SHP77 treated with DMSO at 0.1 percent for 48 hours (cell line): ENCODE measurements around the gene BEGAIN.
"Not testable (repeated sequence)": the region's sequence is repeated elsewhere in the genome, so short reads cannot be mapped to it uniquely, and the experiment has no call there.

Source experiments
- DNase-seq: peaks from one replicate; lab custom pipeline; 2025; lab: John Stamatoyannopoulos, UW

The BEGAIN gene

GRCh38 chr14:100506053-100506452 lies 81.2 kb downstream of the BEGAIN start:
- not testable (repeated sequence) for DNase-seq

- DNase-seq = no peak
Measured at GRCh38 chr14:100504372-100505078, 82.7 kb downstream of the BEGAIN start.

GRCh38 chr14:100503251-100503650 lies 84.0 kb downstream of the BEGAIN start:
- DNase-seq = no peak

- no peak for DNase-seq
Measured at GRCh38 chr14:100502622-100503220, 84.5 kb downstream of the BEGAIN start.

GRCh38 chr14:100500128-100500527 lies 87.1 kb downstream of the BEGAIN start:
- DNase-seq = no peak

GRCh38 chr14:100498068-100498467 lies 89.1 kb downstream of the BEGAIN start:
- no peak for DNase-seq

- no peak for DNase-seq
Measured at GRCh38 chr14:100495917-100496316, 91.3 kb downstream of the BEGAIN start.

GRCh38 chr14:100494645-100495044 lies 92.6 kb downstream of the BEGAIN start:
- no peak for DNase-seq

- DNase-seq = no peak
Measured at GRCh38 chr14:100490252-100490651, 97.0 kb downstream of the BEGAIN start.

GRCh38 chr14:100488057-100488456 lies 99.2 kb downstream of the BEGAIN start:
- DNase-seq = no peak

- DNase-seq = no peak
Measured at GRCh38 chr14:100487304-100487703, 99.9 kb downstream of the BEGAIN start.
